SK-N-SH (cell line): Measurements from ENCODE around the gene PFKFB3. TPM values are rescaled to one million over a fixed set of nuclear protein-coding genes. Genes with fewer than 3 reads are reported as not detected.
A peak's percentile ranks its signal among the peaks of the same experiment; 100 is the strongest.

Experiments used
- CTCF ChIA-PET: fragments of 300-600, 350-600 bp; formaldehyde crosslinking; extraction: SDS; loops from one replicate; lab custom pipeline; 2021; lab: Yijun Ruan, JAX
- POLR2A ChIA-PET: fragments of 350-600 bp; sonication (Branson Sonifier 250); formaldehyde crosslinking; extraction: SDS; loops from one replicate; lab custom pipeline; 2020; ENCODE audit warnings: antibody characterized with exemption, inconsistent platforms; lab: Yijun Ruan, JAX
- DNase-seq: peaks from one replicate; pipeline ENCODE4 v3.0.0; 2012
- H2AFZ ChIP-seq: fragments of 200-600 bp; sonication (generic); 2 replicates; pipeline ENCODE4 v1.8.1; 2016; ENCODE audit warnings: antibody characterized with exemption, mild to moderate bottlenecking, low read depth
- H3F3A ChIP-seq: fragments of 200-600 bp; sonication (generic); replicated peaks from 2 replicates; pipeline ENCODE3; 2016; ENCODE audit warnings: antibody characterized with exemption, mild to moderate bottlenecking; ENCODE audit not compliant: insufficient read depth
- H3K27ac ChIP-seq, 2 experiments: fragments of 200-500 bp in 1 of 2; fragments of 200-600 bp in 1 of 2; sonication (Bioruptor generic) in 1 of 2; sonication (generic), shearing (Covaris generic) in 1 of 2; 2 replicates each; pipeline versions ENCODE4 v1.5.1 to v1.6.1; 2014 to 2016; ENCODE audit warnings: low read depth in 2 of 2, inconsistent platforms in 1 of 2, low read length in 1 of 2, mild to moderate bottlenecking in 1 of 2, mixed read lengths in 1 of 2
- H3K27me3 ChIP-seq: fragments of 200-600 bp; sonication (generic), shearing (Covaris generic); 2 replicates; pipeline ENCODE4 v1.6.1; 2016; ENCODE audit warnings: mixed run types; ENCODE audit not compliant: insufficient read depth
- H3K36me3 ChIP-seq, 2 experiments: fragments of 200-500 bp in 1 of 2; fragments of 200-600 bp in 1 of 2; sonication (Bioruptor generic) in 1 of 2; sonication (generic) in 1 of 2; replicated peaks in 1 of 2; 2 replicates each; pipeline versions ENCODE3 to v1.5.1; 2014 to 2016; ENCODE audit warnings: low read length in 1 of 2, mild to moderate bottlenecking in 1 of 2; ENCODE audit not compliant: insufficient read depth in 2 of 2, control insufficient read depth in 1 of 2
- H3K4me1 ChIP-seq, 2 experiments: fragments of 200-500 bp in 1 of 2; fragments of 200-600 bp in 1 of 2; sonication (Bioruptor generic) in 1 of 2; sonication (generic), shearing (Covaris generic) in 1 of 2; 2 replicates each; pipeline versions ENCODE4 v1.5.1 to v1.6.1; 2014 to 2016; ENCODE audit warnings: low read depth in 1 of 2, low read length in 1 of 2, mixed run types in 1 of 2; ENCODE audit not compliant: insufficient read depth in 2 of 2, control insufficient read depth in 1 of 2
- H3K4me2 ChIP-seq: fragments of 200-600 bp; sonication (generic), shearing (Covaris generic); 2 replicates; pipeline ENCODE4 v1.6.1; 2017; ENCODE audit warnings: mixed run types
- H3K4me3 ChIP-seq, 2 experiments: fragments of 200-500 bp in 1 of 2; fragments of 200-600 bp in 1 of 2; sonication (Bioruptor generic) in 1 of 2; sonication (generic), shearing (Covaris generic) in 1 of 2; 2 replicates each; pipeline versions ENCODE4 v1.5.1 to v1.8.1; 2014 to 2016; ENCODE audit warnings: low read depth in 2 of 2, inconsistent platforms in 1 of 2, low read length in 1 of 2, mild to moderate bottlenecking in 1 of 2, mixed read lengths in 1 of 2, moderate library complexity in 1 of 2
- H3K79me2 ChIP-seq: fragments of 200-600 bp; sonication (generic); 2 replicates; pipeline ENCODE4 v1.8.1; 2017; ENCODE audit warnings: mild to moderate bottlenecking; ENCODE audit not compliant: insufficient read depth
- H3K9ac ChIP-seq: fragments of 200-600 bp; sonication (generic); 2 replicates; pipeline ENCODE4 v1.6.1; 2017; ENCODE audit warnings: mixed run types
- H3K9me2 ChIP-seq: fragments of 200-600 bp; sonication (generic); 2 replicates; pipeline ENCODE4 v1.6.1; 2017; ENCODE audit warnings: mixed run types
- H3K9me3 ChIP-seq: fragments of 200-600 bp; sonication (generic); 2 replicates; pipeline ENCODE4 v1.6.1; 2017; ENCODE audit warnings: mixed run types, mild to moderate bottlenecking, moderate library complexity
- H4K20me1 ChIP-seq: fragments of 200-600 bp; sonication (generic); 2 replicates; pipeline ENCODE4 v1.6.1; 2017; ENCODE audit warnings: mild to moderate bottlenecking, mixed run types; ENCODE audit not compliant: insufficient read depth
- CHD2 ChIP-seq: fragments of 150-350 bp; IDR thresholded peaks from 2 replicates; pipeline ENCODE4 v1.6.1; 2018; ENCODE audit warnings: low read length; ENCODE audit not compliant: partially characterized antibody
- FOSL2 ChIP-seq: IDR thresholded peaks from 2 replicates; pipeline ENCODE4 v1.4.0; 2012; ENCODE audit warnings: low read depth, mild to moderate bottlenecking, moderate library complexity, borderline replicate concordance
- FOXJ3 ChIP-seq: sonication (generic); formaldehyde crosslinking; IDR thresholded peaks from 2 replicates; pipeline ENCODE4 v1.5.1; 2020; ENCODE audit warnings: mild to moderate bottlenecking, missing genetic modification reagents
- FOXM1 ChIP-seq: IDR thresholded peaks from 2 replicates; pipeline ENCODE4 v1.4.0; 2012; ENCODE audit warnings: low read depth, mild to moderate bottlenecking
- GABPA ChIP-seq: IDR thresholded peaks from 2 replicates; pipeline ENCODE4 v1.4.0; 2012; ENCODE audit warnings: low read depth, mild to moderate bottlenecking
- IRF3 ChIP-seq: fragments of 150-350 bp; IDR thresholded peaks from 2 replicates; pipeline ENCODE4 v1.6.1; 2016; ENCODE audit warnings: mild to moderate bottlenecking, low read depth, low read length
- MXI1 ChIP-seq: IDR thresholded peaks from 2 replicates; pipeline ENCODE4 v1.6.1; 2012; ENCODE audit warnings: mild to moderate bottlenecking, low read depth, low read length, improper control_type of control experiment
- NRF1 ChIP-seq: IDR thresholded peaks from 2 replicates; pipeline ENCODE4 v1.6.1; 2012; ENCODE audit warnings: low read depth, mild to moderate bottlenecking, low read length
- RFX5 ChIP-seq: IDR thresholded peaks from 2 replicates; pipeline ENCODE4 v1.6.1; 2012; ENCODE audit warnings: mild to moderate bottlenecking, improper control_type of control experiment, low read length
- TEAD4 ChIP-seq: IDR thresholded peaks from 2 replicates; pipeline ENCODE4 v1.4.0; 2012; ENCODE audit warnings: mild to moderate bottlenecking, borderline replicate concordance; ENCODE audit not compliant: insufficient read depth
- YY1 ChIP-seq: IDR thresholded peaks from 2 replicates; pipeline ENCODE4 v1.4.0; 2012; ENCODE audit warnings: low read depth, mild to moderate bottlenecking
- WGBS: methylation state at CpG from one replicate; pipeline ENCODE4 v1.1.6; 2017; ENCODE audit warnings: low lambda C conversion rate; 5-methylcytosine and 5-hydroxymethylcytosine counted together
- polyA plus RNA-seq, 3 experiments: library from polyadenylated mRNA; depleted of rRNA; stranded (reverse); fragments of >200 nt; gene quantifications; 2 replicates each; pipeline ENCODE4 v1.2.3, GENCODE V29; 2012
- TF ChIP-seq, protein P1 (sequence below): IDR thresholded peaks from 2 replicates; pipeline ENCODE4 v1.4.0; 2012; ENCODE audit warnings: low read depth
- TF ChIP-seq, protein P2 (sequence below): fragments of 200-600 bp; sonication (generic); IDR thresholded peaks from 2 replicates; pipeline ENCODE4 v1.6.1; 2017; ENCODE audit warnings: antibody characterized with exemption, mild to moderate bottlenecking, moderate library complexity

PFKFB3 gene
- polyA plus RNA-seq, 1 of the 3 experiments (the other 2 are of a cell fraction), result 59.7 TPM

GRCh38 chr10:6175329-6176055 lies 27.2 kb upstream of the PFKFB3 start:
- H3K4me3 ChIP-seq, result no peak overlapping the region
- POLR2A ChIA-PET, result no interaction called here
- H3K79me2 ChIP-seq, result 0 out of 2 replicates have a peak, but pooled peaks cover 2% of the 10 kb centered on the region
- WGBS, result 88% methylated on average over 16 of the region's 16 CpGs
- no peaks in the 10 kb centered on the region for H3K9me3 ChIP-seq
- no peaks in the 10 kb centered on the region for H3K27me3 ChIP-seq
- peaks cover 0 to 6% of the 10 kb centered on the region in 2 experiments; a peak in 2 of 4 replicates for H3K4me1 ChIP-seq
- CTCF ChIA-PET, result interaction anchor here (1.4 to 2.1 kb wide), 2 partner anchors 27 to 226 kb away, joined by 4 to 11 read pairs; partner anchors contain the start of gene PFKFB3
- H3K36me3 ChIP-seq, result no peaks in the 10 kb centered on the region
- DNase-seq, result peak; percentile 5
- H3F3A ChIP-seq, result peaks cover 5% of the 10 kb centered on the region
- H3K9ac ChIP-seq, result no peak overlapping the region
- H3K27ac ChIP-seq, result no peak overlapping the region
- H3K4me2 ChIP-seq, result no peak overlapping the region
- no peaks in the 10 kb centered on the region for H3K9me2 ChIP-seq
- TF ChIP-seq FOSL2, result no peak
- TF ChIP-seq IRF3, result no peak
- TF ChIP-seq NRF1, result no peak
- no peak for TF ChIP-seq YY1
- no peak for TF ChIP-seq RFX5
- no peak for TF ChIP-seq FOXJ3 (CRISPR knock-in tag)
- TF ChIP-seq, protein P1, sequence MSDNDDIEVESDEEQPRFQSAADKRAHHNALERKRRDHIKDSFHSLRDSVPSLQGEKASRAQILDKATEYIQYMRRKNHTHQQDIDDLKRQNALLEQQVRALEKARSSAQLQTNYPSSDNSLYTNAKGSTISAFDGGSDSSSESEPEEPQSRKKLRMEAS, result no peak
- TF ChIP-seq, protein P2, sequence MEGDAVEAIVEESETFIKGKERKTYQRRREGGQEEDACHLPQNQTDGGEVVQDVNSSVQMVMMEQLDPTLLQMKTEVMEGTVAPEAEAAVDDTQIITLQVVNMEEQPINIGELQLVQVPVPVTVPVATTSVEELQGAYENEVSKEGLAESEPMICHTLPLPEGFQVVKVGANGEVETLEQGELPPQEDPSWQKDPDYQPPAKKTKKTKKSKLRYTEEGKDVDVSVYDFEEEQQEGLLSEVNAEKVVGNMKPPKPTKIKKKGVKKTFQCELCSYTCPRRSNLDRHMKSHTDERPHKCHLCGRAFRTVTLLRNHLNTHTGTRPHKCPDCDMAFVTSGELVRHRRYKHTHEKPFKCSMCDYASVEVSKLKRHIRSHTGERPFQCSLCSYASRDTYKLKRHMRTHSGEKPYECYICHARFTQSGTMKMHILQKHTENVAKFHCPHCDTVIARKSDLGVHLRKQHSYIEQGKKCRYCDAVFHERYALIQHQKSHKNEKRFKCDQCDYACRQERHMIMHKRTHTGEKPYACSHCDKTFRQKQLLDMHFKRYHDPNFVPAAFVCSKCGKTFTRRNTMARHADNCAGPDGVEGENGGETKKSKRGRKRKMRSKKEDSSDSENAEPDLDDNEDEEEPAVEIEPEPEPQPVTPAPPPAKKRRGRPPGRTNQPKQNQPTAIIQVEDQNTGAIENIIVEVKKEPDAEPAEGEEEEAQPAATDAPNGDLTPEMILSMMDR, result no peak
- no peak for TF ChIP-seq FOXM1
- no peak for TF ChIP-seq CHD2
- no peak for TF ChIP-seq GABPA
- no peak for TF ChIP-seq TEAD4
- TF ChIP-seq MXI1, result no peak
- no peaks in the 10 kb centered on the region for H4K20me1 ChIP-seq
- H2AFZ ChIP-seq, result no peak overlapping the region
